ENCODE results near the gene RNF38. TPM values are rescaled to one million over a fixed set of nuclear protein-coding genes. Genes with fewer than 3 reads are reported as not detected.
"Not testable (repeated sequence)": the region's sequence is repeated elsewhere in the genome, so short reads cannot be mapped to it uniquely, and the experiment has no call there.

The RNF38 gene
- polyA plus RNA-seq, 6 donors from 2014 or later = 21.8 to 30.7 (median 24.1) TPM

- H3K36me3 Mint-ChIP-seq = no peaks in the 10 kb centered on the region
- no peaks in the 10 kb centered on the region for H3K9me3 Mint-ChIP-seq
- DNase-seq = peak; percentile 89
- peak overlapping the region; percentile 93 to 100 (median 98) for H3K27ac Mint-ChIP-seq
- H3K27me3 Mint-ChIP-seq = no peaks in the 10 kb centered on the region
- peak overlapping the region; percentile 78 to 97 (median 95) for H3K4me3 Mint-ChIP-seq
- H3K4me1 Mint-ChIP-seq = peaks cover 17 to 33% (median 23%) of the 10 kb centered on the region in 3 donors
- ATAC-seq (ENCODE audit: low read depth in 2 of 2) = peak; percentile 77 to 79
Observed at GRCh38 chr9:36400332-36401163, 479 bp upstream of the RNF38 start.

GRCh38 chr9:36398745-36399144 lies 1.3 kb downstream of the RNF38 start:
- no peaks in the 10 kb centered on the region for H3K36me3 Mint-ChIP-seq
- DNase-seq = no peak
- peak overlapping the region; percentile 24 to 93 (median 69) for H3K27ac Mint-ChIP-seq
- no peaks in the 10 kb centered on the region for H3K9me3 Mint-ChIP-seq
- no peak for ATAC-seq (ENCODE audit: low read depth in 2 of 2)
- peaks cover 24 to 49% (median 29%) of the 10 kb centered on the region in 3 donors for H3K4me1 Mint-ChIP-seq
- peak overlapping the region in 5 of 8 donors; percentile 11 to 81 (median 65) for H3K4me3 Mint-ChIP-seq
- H3K27me3 Mint-ChIP-seq = no peaks in the 10 kb centered on the region

GRCh38 chr9:36396985-36397384 lies 3.1 kb downstream of the RNF38 start:
- H3K36me3 Mint-ChIP-seq = no peaks in the 10 kb centered on the region
- H3K4me1 Mint-ChIP-seq = peaks cover 31 to 61% (median 39%) of the 10 kb centered on the region in 3 donors
- peak overlapping the region in 2 of 8 donors; percentile 57 to 64 for H3K4me3 Mint-ChIP-seq
- no peaks in the 10 kb centered on the region for H3K27me3 Mint-ChIP-seq
- ATAC-seq (ENCODE audit: low read depth in 2 of 2) (no peak), DNase-seq (no peak)
- no peaks in the 10 kb centered on the region for H3K9me3 Mint-ChIP-seq
- H3K27ac Mint-ChIP-seq = no peak overlapping the region

GRCh38 chr9:36392489-36392888 lies 7.6 kb downstream of the RNF38 start:
- Mint-ChIP-seq H3K4me3 (no peak overlapping the region), H3K27ac (peak overlapping the region in 1 of 6 donors; percentile 60), H3K9me3 (no peaks in the 10 kb centered on the region), H3K36me3 (peaks cover 0 to 7% of the 10 kb centered on the region in 2 donors), H3K27me3 (no peaks in the 10 kb centered on the region), H3K4me1 (peaks cover 29 to 66% (median 57%) of the 10 kb centered on the region in 3 donors)
- ATAC-seq (ENCODE audit: low read depth in 2 of 2) = no peak
- no peak for DNase-seq

GRCh38 chr9:36389590-36389989 lies 10.5 kb downstream of the RNF38 start:
- Mint-ChIP-seq H3K4me3 (no peak overlapping the region), H3K4me1 (peaks cover 32 to 62% (median 52%) of the 10 kb centered on the region in 3 donors), H3K27ac (no peak overlapping the region), H3K27me3 (no peaks in the 10 kb centered on the region), H3K36me3 (peaks cover 5 to 10% of the 10 kb centered on the region in 2 donors), H3K9me3 (no peaks in the 10 kb centered on the region)
- ATAC-seq (ENCODE audit: low read depth in 2 of 2) (no peak), DNase-seq (no peak)

- Mint-ChIP-seq H3K36me3 (peaks cover 11 to 16% of the 10 kb centered on the region in 2 donors), H3K27ac (peak overlapping the region in 2 of 6 donors; percentile 12 to 70), H3K4me1 (peaks cover 36 to 67% (median 63%) of the 10 kb centered on the region in 3 donors)
- H3K4me3 Mint-ChIP-seq; ATAC-seq (ENCODE audit: low read depth in 2 of 2); DNase-seq; H3K27me3 Mint-ChIP-seq; H3K9me3 Mint-ChIP-seq: not testable (repeated sequence)
Observed at GRCh38 chr9:36386396-36386965, 13.6 kb downstream of the RNF38 start.

GRCh38 chr9:36382484-36382883 lies 17.6 kb downstream of the RNF38 start:
- no peaks in the 10 kb centered on the region for H3K27me3 Mint-ChIP-seq
- peaks cover 9 to 11% of the 10 kb centered on the region in 2 donors for H3K36me3 Mint-ChIP-seq
- DNase-seq (no peak), ATAC-seq (ENCODE audit: low read depth in 2 of 2) (no peak)
- no peaks in the 10 kb centered on the region for H3K9me3 Mint-ChIP-seq
- H3K4me1 Mint-ChIP-seq = peaks cover 34 to 58% (median 53%) of the 10 kb centered on the region in 3 donors
- H3K27ac Mint-ChIP-seq = peak overlapping the region in 4 of 6 donors; percentile 19 to 78 (median 70)
- H3K4me3 Mint-ChIP-seq = peak overlapping the region in 1 of 8 donors; percentile 37

- H3K4me3 Mint-ChIP-seq = no peak overlapping the region
- no peaks in the 10 kb centered on the region for H3K9me3 Mint-ChIP-seq
- H3K36me3 Mint-ChIP-seq = peaks cover 0 to 17% of the 10 kb centered on the region in 2 donors
- DNase-seq = no peak
- peaks cover 0 to 2% (median 0%) of the 10 kb centered on the region in 3 donors for H3K4me1 Mint-ChIP-seq
- no peak for ATAC-seq (ENCODE audit: low read depth in 2 of 2)
- no peak overlapping the region for H3K27ac Mint-ChIP-seq
- no peaks in the 10 kb centered on the region for H3K27me3 Mint-ChIP-seq
Observed at GRCh38 chr9:36364577-36364976, 35.5 kb downstream of the RNF38 start.

GRCh38 chr9:36363448-36363847 lies 36.6 kb downstream of the RNF38 start:
- H3K4me1 Mint-ChIP-seq = peaks cover 0 to 2% (median 0%) of the 10 kb centered on the region in 3 donors
- no peak for ATAC-seq (ENCODE audit: low read depth in 2 of 2)
- no peak overlapping the region for H3K27ac Mint-ChIP-seq

GRCh38 chr9:36358486-36358885 lies 41.6 kb downstream of the RNF38 start:
- Mint-ChIP-seq H3K27me3 (no peaks in the 10 kb centered on the region), H3K4me3 (no peak overlapping the region), H3K27ac (peak overlapping the region in 1 of 6 donors; percentile 60)

More at GRCh38 chr9:36363448-36363847, 36.6 kb downstream of the RNF38 start:
- H3K9me3 Mint-ChIP-seq = no peaks in the 10 kb centered on the region
- H3K4me3 Mint-ChIP-seq = no peak overlapping the region
- H3K27me3 Mint-ChIP-seq = no peaks in the 10 kb centered on the region
- peaks cover 0 to 16% of the 10 kb centered on the region in 2 donors for H3K36me3 Mint-ChIP-seq
- DNase-seq = no peak

GRCh38 chr9:36357639-36358038 lies 42.4 kb downstream of the RNF38 start:
- Mint-ChIP-seq H3K4me3 (no peak overlapping the region), H3K9me3 (no peaks in the 10 kb centered on the region), H3K27me3 (no peaks in the 10 kb centered on the region), H3K36me3 (peaks cover 8% of the 10 kb centered on the region in 2 donors), H3K4me1 (no peaks in the 10 kb centered on the region), H3K27ac (no peak overlapping the region)
- no peak for DNase-seq
- no peak for ATAC-seq (ENCODE audit: low read depth in 2 of 2)

More at GRCh38 chr9:36358486-36358885, 41.6 kb downstream of the RNF38 start:
- no peak for ATAC-seq (ENCODE audit: low read depth in 2 of 2)
- Mint-ChIP-seq H3K36me3 (peaks cover 8 to 15% of the 10 kb centered on the region in 2 donors), H3K9me3 (no peaks in the 10 kb centered on the region), H3K4me1 (peaks cover 0 to 2% (median 0%) of the 10 kb centered on the region in 3 donors)
- no peak for DNase-seq

- Mint-ChIP-seq H3K27ac (no peak overlapping the region), H3K27me3 (no peaks in the 10 kb centered on the region), H3K4me3 (no peak overlapping the region), H3K36me3 (peaks cover 32 to 40% of the 10 kb centered on the region in 2 donors), H3K9me3 (no peaks in the 10 kb centered on the region), H3K4me1 (no peaks in the 10 kb centered on the region)
- ATAC-seq (ENCODE audit: low read depth in 2 of 2) (no peak), DNase-seq (no peak)
Observed at GRCh38 chr9:36346569-36346968, 53.5 kb downstream of the RNF38 start.

GRCh38 chr9:36345103-36345846 lies 54.8 kb downstream of the RNF38 start:
- DNase-seq (no peak), ATAC-seq (ENCODE audit: low read depth in 2 of 2) (no peak)
- Mint-ChIP-seq H3K27me3 (no peaks in the 10 kb centered on the region), H3K27ac (peak overlapping the region in 1 of 6 donors; percentile 26), H3K36me3 (peaks cover 36 to 38% of the 10 kb centered on the region in 2 donors), H3K4me3 (no peak overlapping the region), H3K4me1 (no peaks in the 10 kb centered on the region), H3K9me3 (no peaks in the 10 kb centered on the region)

Measured in naive B cell (primary cell).